ENCODE data around the gene PTPRD. TPM values are rescaled to one million over a fixed set of nuclear protein-coding genes. Genes with fewer than 3 reads are reported as not detected.

PTPRD gene
- total and polyA plus RNA-seq, 2 of the 4 experiments (the other 2 are of a cell fraction) = 0.07 to 0.18 TPM

GRCh38 chr9:8390571-8390970 lies 2222.2 kb downstream of the PTPRD start:
- Histone ChIP-seq H2AK9ac (replicated peaks; ENCODE audit: low read depth, low read length, poor library complexity) (no peak overlapping the region), H4K91ac (ENCODE audit: insufficient read depth, low read depth, low read length) (no peak overlapping the region), H2AFZ (replicated peaks; ENCODE audit: low read length, poor library complexity) (no peak overlapping the region), H2BK15ac (ENCODE audit: low read depth, low read length) (no peak overlapping the region), H4K8ac (ENCODE audit: low read depth in 2 of 2, low read length in 2 of 2) (no peak overlapping the region), H3K4me2 (ENCODE audit: low read depth, low read length) (no peak overlapping the region), H3K36me3 (ENCODE audit: control insufficient read depth, insufficient read depth, low read length) (no peaks in the 10 kb centered on the region), H3K14ac (replicated peaks; ENCODE audit: low read depth, low read length) (no peak overlapping the region), H3K9me1 (ENCODE audit: insufficient read depth, low read length) (no peaks in the 10 kb centered on the region), H3K23ac (ENCODE audit: low read depth, low read length) (no peak overlapping the region), H3K9me3 (ENCODE audit: control insufficient read depth, insufficient read depth, low read length) (no peaks in the 10 kb centered on the region; the same call in 1 of the 2 replicates), H3K27me3 (ENCODE audit: control insufficient read depth, insufficient read depth, low read length) (no peaks in the 10 kb centered on the region), H4K20me1 (ENCODE audit: insufficient read depth, low read length) (no peaks in the 10 kb centered on the region), H3K9ac (ENCODE audit: low read depth, low read length) (no peak overlapping the region), H2BK20ac (ENCODE audit: low read depth, low read length) (no peak overlapping the region), H3K79me1 (ENCODE audit: low read depth in 1 of 2, low read length in 2 of 2) (no peaks in the 10 kb centered on the region), H2BK5ac (ENCODE audit: low read depth, low read length, poor library complexity, severe bottlenecking) (no peak overlapping the region), H3K18ac (ENCODE audit: low read depth, low read length) (no peak overlapping the region), H2AK5ac (ENCODE audit: low read depth, low read length) (no peak overlapping the region), H3K4ac (ENCODE audit: low read depth, low read length) (no peak overlapping the region), H3K4me1 (ENCODE audit: control insufficient read depth, insufficient read depth, low read length) (no peaks in the 10 kb centered on the region), H3K4me3 (ENCODE audit: insufficient read depth, low read depth, low read length) (no peak overlapping the region), H2BK120ac (ENCODE audit: low read depth, low read length) (no peak overlapping the region), H3K56ac (ENCODE audit: extremely low read depth, insufficient read depth, low read length) (no peak overlapping the region), H3K27ac (ENCODE audit: insufficient read depth, low read length) (no peak overlapping the region), H4K5ac (ENCODE audit: low read depth, low read length) (no peak overlapping the region)
- BruUV-seq (replicated peaks) = no TSS peak
- ChIA-PET POLR2A (ENCODE audit: unreplicated experiment) (no interaction called here), CTCF (no interaction called here)
- TF ChIP-seq USF2 (IDR thresholded peaks at IDR 0.05; ENCODE audit: low read depth, low read length) (no peak), BHLHE40 (IDR thresholded peaks at IDR 0.05; ENCODE audit: low read depth, low read length) (no peak), MAFK (IDR thresholded peaks at IDR 0.05; ENCODE audit: low read depth, low read length) (no peak), RCOR1 (IDR thresholded peaks at IDR 0.05; ENCODE audit: insufficient replicate concordance, low read length) (no peak), FOS (IDR thresholded peaks at IDR 0.05; ENCODE audit: low read depth, low read length) (no peak), RAD21 (IDR thresholded peaks at IDR 0.05; ENCODE audit: low read length) (no peak), SMC3 (IDR thresholded peaks at IDR 0.05; ENCODE audit: low read depth, low read length) (no peak), CEBPB (IDR thresholded peaks at IDR 0.05; ENCODE audit: low read depth, low read length) (no peak), MAZ (IDR thresholded peaks at IDR 0.05; ENCODE audit: borderline replicate concordance, low read depth, low read length) (no peak), CHD1 (IDR thresholded peaks at IDR 0.05; ENCODE audit: low read depth, low read length) (no peak), RFX5 (IDR thresholded peaks at IDR 0.05; ENCODE audit: low read depth, low read length) (no peak), POLR2A (IDR thresholded peaks at IDR 0.05; ENCODE audit: low read depth, low read length) (no peak), MXI1 (IDR thresholded peaks at IDR 0.05; ENCODE audit: borderline replicate concordance, low read depth, low read length) (no peak), NFE2L2 (IDR thresholded peaks at IDR 0.05; ENCODE audit: low read depth, low read length) (no peak)
- TF ChIP-seq, protein P1, sequence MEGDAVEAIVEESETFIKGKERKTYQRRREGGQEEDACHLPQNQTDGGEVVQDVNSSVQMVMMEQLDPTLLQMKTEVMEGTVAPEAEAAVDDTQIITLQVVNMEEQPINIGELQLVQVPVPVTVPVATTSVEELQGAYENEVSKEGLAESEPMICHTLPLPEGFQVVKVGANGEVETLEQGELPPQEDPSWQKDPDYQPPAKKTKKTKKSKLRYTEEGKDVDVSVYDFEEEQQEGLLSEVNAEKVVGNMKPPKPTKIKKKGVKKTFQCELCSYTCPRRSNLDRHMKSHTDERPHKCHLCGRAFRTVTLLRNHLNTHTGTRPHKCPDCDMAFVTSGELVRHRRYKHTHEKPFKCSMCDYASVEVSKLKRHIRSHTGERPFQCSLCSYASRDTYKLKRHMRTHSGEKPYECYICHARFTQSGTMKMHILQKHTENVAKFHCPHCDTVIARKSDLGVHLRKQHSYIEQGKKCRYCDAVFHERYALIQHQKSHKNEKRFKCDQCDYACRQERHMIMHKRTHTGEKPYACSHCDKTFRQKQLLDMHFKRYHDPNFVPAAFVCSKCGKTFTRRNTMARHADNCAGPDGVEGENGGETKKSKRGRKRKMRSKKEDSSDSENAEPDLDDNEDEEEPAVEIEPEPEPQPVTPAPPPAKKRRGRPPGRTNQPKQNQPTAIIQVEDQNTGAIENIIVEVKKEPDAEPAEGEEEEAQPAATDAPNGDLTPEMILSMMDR (conservative IDR thresholded peaks at IDR 0.05; ENCODE audit: low read depth, low read length) = no peak
- intact Hi-C loops (cut with micrococcal nuclease) = no loop called here
- DNase-seq (no peak), ATAC-seq (ENCODE audit: low read depth) (no peak)
- dilution Hi-C loops (cut with HindIII; ENCODE audit: low sequenced_read_pairs, unreplicated experiment) = no loop called here
- in situ Hi-C loops (cut with MboI; ENCODE audit: low sequenced_read_pairs) = no loop called here
